ENCODE data around the gene TMEM38A.

DNA sequence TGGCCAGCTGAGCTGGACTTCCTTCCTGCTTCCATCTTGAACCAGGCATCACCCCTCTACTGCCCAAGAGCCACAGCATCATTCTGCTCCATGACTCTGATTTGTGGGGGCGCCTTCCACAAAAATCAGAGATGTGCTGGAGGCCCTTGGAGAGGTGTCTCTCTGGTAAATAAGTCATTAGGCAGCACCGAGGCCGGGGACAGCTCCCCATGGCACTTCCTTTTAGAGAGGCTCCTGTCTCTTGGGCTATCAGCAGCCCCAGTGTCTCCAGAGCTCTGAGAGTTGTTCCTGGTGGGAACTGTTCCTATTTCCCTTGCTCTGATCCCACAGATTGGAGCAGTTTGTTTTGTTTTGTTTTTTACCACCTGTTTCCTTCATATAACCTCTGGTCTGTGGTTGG, 78.6 kb downstream of the TMEM38A start:
- TF ChIP-seq, protein P1, sequence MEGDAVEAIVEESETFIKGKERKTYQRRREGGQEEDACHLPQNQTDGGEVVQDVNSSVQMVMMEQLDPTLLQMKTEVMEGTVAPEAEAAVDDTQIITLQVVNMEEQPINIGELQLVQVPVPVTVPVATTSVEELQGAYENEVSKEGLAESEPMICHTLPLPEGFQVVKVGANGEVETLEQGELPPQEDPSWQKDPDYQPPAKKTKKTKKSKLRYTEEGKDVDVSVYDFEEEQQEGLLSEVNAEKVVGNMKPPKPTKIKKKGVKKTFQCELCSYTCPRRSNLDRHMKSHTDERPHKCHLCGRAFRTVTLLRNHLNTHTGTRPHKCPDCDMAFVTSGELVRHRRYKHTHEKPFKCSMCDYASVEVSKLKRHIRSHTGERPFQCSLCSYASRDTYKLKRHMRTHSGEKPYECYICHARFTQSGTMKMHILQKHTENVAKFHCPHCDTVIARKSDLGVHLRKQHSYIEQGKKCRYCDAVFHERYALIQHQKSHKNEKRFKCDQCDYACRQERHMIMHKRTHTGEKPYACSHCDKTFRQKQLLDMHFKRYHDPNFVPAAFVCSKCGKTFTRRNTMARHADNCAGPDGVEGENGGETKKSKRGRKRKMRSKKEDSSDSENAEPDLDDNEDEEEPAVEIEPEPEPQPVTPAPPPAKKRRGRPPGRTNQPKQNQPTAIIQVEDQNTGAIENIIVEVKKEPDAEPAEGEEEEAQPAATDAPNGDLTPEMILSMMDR (IDR thresholded peaks at IDR 0.05; ENCODE audit: low read length): no peak
- no peak for TF ChIP-seq EZH2phosphoT487 (IDR thresholded peaks at IDR 0.05; ENCODE audit: low read length)
